GM18502 (cell line): ENCODE measurements around the gene FEV.
A peak's percentile ranks its signal among the peaks of the same experiment; 100 is the strongest.

Experiments
- ATAC-seq: cut with Tn5 transposase; IDR thresholded peaks from one replicate; pipeline ENCODE4 v1.9.1; 2021; ENCODE audit warnings: mild to moderate bottlenecking; ENCODE audit not compliant: unreplicated experiment, poor library complexity

The FEV gene

DNA sequence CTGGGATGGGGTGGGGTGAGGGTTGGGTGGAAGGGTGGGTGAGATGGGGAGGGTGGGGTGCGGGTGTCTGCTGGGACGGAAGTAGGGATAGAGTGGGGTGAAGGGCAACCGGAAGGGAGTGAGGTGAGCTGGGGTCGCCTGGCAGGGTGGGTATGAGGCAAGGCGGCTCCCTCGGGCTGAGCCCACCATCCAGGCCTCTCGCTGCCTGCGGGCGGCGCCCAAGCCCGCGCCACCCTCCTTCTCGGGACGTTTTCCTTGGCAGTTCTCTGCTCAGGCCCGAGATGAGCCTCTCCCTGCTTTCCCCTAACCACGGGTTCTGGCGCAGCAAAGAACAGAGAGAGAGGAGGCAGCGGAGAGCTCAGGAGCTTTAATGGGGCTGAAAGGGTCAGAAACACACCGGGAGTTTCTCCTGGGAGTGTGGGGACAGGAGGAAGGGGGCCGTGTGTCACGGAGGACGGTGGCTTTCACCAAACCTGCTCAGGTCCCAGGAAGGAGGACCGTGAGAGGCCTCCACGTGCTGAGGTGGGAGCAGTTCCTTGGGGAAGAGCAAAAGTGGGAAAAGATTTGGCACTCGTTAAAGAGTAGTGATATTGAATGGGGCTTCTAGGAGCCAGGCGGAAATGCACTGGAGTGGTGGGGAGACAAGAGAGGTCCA, 4.1 kb downstream of the FEV start:
- no peak for ATAC-seq

DNA sequence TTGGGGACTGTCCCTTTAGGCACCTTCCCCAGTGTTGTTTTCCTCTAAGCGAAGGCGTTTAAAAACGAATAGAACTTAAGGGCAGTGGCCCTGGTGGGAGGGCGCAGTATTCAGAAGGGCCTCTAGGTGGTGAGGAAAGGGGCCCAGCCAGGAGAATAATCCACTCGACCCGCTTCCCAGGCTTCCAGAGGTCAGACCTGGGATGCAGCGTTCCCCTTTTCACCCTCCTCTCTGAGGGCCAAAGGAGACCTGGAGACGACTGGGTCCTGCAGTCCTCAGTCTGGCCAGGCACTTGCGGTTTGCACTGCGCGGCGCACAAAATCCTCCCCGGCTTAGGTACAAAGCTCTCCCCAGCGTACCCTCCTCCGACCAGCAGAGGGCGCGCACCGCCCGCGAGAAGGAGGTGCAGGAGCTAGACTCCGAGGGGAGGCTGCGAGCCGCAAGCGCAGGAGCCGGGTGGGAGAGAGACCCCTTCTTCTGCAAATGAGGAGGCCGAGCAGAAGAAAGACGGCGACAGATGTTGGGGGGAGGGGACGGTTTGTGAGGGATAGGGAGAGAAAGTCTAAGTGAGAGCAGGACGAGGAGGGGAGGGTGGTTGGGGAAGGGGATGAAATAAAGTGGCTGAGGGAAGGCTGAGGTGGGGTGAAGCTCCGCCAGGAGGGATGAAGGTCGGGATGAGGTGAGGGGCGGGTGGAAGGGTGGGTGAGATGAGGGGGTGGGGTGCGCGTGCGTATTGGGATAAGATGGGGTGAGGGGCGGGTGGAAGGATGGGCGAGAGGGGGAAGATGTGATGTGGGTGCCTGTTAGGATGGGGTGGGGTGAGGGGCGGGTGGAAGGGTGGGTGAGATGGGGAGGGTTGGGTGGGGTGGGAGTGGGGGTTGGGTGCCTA, 4.9 kb downstream of the FEV start:
- ATAC-seq = peak; percentile 94

DNA sequence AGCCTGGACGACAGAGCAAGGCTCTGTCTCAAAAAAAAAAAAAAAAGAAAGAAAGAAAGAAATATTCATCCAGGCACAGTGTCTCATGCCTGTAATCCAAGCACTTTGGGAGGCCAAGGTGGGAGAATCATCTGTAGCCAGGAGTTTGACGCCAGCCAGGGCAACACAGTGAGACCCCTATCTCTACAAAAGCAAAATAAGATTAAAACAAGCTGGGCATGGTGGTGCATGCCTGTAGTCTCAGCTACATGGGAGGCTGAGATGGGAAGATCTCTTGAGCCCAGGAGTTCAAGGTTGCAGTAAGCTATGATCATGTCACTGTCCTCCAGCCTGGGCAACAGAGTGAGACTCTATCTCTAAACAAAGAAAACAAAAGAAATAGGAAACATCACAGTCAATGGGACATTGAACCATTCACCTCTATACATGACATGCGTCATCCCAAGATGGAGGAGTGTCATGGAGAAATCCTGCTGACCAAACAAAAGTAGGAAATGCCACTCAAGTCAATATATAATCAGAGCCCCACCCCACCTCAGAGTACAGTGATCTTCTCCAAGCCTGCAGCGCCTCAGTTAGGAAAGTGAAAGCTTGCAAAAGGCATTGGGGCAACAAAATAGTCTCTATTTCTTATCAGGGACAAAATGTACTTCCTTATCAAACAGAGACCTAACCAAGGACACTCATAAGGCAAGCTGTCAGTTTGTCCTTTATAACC, 9.8 kb downstream of the FEV start:
- no peak for ATAC-seq

DNA sequence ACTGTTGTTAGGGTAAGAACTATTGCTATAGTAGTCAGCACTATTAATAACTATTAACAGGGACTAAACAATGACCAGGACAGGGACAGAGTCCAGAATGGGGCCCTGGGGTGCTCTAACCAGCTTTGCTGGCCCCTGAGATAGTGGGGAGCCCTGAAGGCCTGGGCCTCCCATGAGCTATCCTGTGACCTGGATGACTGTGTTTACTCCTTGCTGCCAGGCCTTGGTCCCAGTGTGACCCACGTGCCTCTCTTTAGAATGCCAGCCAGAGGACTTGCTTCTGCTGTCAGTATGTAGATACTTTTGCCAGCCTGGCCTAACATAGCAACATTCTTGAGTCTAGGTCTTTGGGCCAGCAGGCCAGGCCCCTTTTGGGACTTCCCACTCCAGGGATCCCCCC, 14.1 kb downstream of the FEV start:
- no peak for ATAC-seq

DNA sequence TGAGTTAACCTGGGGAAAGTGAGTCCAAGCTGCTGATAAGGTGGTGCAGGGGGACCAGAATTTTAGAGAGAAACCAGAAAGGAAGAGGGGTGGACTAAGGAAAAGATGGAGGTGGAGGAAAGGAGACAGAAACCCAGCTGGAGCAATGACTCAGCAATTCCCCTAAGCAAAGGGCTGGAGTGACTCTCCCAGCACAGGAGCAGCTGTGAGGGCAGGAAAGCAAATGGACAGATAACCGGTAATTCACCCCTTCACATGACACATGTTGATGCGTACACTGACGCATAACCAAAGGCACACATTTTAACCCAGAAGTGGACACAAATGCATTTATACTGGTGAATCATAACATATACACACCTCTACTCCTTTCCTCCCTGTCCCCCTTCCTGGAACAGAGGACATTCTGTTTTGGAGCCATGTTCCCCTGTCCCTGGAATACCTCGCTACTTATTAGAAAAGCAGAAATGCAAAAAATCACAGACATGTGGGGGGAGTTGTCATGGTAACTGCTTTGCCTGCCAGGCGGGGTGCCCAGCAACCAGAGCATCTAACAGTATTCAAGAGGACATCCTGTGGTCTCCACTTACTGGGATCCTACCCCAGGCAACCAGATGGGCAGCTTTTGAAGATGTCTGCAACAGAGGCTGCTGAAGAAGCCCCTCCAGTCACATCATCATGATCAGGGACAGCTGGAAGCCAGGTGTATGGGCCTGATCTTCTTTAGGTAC, 20.8 kb downstream of the FEV start:
- ATAC-seq = no peak

DNA sequence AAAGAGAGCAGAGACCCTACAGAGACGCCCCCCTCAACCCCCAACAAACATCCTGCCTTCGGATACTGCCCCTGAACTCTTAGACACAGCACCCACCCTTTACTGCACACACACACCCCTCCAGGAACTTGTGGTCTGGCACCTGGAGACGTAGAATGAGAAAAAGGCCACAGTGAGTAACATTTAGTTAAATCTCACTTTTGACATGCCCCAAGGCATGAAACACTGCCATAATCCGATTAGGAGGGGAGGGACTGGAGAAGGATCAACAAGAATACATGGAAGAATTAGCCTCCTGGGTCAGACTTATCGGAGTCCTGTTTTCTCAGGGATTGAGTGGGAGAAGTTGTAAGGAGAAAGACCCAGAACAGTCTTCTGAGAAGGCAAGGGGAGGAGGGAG, 21.4 kb downstream of the FEV start:
- ATAC-seq = no peak

DNA sequence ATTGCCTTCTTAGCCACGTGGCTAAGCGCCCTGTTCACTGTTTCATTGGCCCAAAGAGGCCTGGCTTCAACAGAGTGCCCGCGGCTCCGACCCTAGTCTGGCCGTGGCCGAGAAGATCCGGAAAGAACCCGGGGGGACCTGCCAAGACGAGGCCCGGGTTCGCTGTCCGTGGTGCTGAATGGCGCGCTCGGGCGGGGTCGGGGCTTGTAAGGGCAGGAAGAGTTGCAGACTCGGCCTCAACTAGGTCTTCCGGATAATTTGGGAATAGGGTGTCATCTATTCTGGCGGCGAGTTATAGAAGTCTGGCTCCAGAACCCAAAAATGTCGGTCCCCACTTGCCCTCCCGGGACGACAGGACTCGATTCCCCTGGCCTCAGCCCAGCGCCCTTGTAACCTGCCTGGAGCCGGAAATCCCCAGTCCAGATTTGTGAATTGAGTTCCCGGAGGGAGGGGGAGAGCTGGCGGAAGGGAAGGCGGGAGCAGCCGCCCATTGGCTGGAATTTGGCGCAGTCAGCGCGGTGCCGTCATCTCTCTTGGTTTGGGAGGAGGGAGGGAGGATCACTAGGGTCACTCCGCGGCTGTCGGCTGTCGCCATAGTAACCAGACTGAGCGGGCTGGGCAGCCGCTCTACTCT, 22.0 kb downstream of the FEV start:
- no peak for ATAC-seq

DNA sequence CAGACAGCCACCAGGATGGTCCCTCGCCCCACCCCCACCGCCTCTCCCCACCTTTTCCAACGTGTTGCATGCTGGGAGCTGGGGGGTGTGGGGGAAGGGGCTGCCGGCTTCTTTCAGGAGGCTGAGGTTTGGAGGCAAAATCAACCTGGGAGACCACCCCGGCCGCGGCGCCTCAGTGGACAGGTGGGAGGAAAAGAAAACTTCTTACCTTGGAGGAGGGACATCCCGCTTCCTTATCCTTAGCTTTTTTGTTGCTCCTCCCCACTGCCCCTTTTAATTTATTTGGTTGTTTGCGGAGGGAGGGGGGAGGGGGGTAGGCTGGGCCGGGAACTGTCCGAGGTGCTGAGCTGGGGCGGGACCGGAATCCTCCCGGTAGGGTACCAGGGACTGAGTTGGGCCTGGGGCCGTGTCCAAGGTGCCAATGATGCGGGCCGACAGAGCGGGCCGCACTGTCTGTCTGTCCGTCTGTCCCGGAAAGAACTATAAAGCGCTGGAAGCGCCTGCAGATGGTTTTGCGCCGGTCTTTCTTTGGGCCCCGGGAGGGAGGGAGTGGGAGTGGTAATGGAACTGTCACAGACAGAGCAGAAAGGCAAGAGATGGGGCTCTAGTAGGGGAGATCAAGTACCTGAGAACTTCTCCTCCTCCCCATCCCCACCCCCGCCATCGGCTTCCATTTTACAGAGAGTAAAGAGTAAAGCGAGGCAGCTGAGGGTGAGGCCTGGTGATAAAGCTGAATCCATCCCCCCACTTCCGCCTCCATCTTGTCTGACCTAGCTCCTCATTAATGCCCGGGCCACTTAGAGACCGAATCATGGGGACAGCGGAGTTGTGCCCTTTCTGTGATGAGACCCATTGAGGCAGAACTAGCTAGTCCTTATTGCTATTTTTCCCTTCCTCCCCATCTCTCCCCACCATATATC, 23.1 kb downstream of the FEV start:
- no peak for ATAC-seq

DNA sequence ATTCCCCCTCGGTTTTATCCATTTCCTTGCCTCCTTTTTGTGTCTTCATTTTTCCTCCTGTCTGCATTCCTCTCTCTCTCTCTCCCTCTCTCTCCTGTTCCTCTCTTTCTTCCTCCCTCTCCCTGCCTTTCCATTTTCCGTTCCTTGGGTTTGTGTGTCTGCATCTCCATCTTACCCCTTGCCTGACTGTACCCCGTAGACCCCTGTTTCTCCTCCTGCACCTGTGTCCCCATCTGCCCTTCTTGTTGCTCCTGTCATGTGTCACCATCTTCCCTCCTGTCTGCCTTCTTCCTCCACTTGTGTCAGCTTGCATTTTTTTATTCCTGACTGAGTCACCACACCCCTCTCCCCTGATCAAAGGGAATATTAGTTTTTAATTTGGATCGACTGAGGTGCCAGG, 23.8 kb downstream of the FEV start:
- no peak for ATAC-seq

DNA sequence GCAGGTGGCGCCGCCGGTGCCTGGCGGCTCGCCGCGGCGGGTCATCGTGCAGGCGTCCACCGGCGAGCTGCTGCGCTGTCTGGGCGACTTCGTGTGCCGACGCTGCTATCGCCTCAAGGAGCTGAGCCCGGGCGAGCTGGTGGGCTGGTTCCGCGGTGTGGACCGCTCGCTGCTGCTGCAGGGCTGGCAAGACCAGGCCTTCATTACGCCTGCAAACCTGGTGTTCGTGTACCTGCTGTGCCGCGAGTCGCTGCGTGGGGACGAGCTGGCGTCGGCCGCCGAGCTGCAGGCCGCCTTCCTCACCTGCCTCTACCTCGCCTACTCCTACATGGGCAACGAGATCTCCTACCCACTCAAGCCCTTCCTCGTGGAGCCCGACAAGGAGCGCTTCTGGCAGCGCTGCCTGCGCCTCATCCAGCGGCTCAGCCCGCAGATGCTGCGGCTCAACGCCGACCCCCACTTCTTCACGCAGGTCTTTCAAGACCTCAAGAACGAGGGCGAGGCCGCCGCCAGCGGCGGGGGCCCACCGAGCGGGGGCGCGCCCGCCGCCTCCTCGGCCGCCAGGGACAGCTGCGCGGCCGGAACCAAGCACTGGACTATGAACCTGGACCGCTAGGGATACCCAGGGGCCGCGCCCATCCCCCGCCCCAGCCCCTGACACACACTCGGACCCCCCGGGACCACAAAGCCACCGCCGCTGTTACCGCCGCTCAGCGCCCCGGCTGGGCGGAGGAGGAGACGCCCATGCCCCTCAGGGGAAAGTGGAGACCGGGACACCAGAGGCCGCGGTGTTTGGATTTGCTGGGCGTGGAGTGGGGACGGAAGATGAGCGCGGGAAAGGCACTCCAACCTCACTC, 24.4 kb downstream of the FEV start:
- ATAC-seq = no peak

DNA sequence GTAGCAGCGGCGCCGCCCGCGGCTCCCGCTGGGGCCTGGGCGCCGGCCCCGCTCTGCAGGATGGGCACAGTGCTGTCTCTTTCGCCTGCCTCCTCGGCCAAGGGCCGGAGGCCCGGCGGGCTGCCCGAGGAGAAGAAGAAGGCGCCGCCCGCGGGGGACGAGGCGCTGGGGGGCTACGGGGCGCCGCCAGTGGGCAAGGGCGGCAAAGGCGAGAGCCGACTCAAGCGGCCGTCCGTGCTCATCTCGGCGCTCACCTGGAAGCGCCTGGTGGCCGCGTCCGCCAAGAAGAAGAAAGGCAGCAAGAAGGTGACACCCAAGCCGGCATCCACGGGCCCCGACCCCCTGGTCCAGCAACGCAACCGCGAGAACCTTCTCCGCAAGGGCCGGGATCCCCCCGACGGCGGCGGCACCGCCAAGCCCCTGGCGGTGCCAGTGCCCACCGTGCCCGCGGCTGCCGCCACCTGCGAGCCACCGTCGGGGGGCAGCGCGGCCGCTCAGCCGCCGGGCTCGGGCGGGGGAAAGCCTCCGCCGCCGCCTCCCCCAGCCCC, 25.1 kb downstream of the FEV start:
- ATAC-seq = no peak

DNA sequence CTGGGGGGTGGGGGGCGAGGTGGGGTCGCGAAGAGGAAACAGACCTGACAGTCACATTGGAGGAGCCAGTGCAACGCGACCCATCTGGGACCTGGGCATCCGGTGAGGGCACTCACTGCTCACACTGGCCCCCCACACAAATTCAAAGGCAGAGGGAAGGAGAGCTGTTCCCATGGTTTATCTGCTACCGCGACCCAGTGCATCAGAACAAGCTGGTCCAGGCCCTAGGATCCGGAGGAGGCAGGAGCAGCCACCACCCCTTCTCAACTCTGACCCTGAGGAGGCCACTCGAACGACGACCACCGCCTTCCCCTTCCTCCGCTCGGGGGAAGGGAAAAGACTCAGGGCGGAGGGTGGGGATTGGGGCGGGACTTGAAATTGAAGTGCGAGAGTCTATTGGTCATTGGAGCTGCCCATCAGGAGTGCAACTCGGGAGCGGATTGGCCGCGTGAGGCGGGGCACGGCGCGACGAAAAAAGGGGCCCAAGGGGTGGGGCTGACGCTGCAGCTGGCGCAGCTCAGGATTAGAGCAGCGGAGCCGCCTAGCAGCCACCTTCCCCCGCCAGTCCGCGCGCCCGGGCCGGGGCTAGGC, 25.7 kb downstream of the FEV start, which contains the start of gene CDK5R2:
CDK5R2 (plus strand) TSS at position 526 of the 591 bp plus-strand sequence. CDS start 155 bp downstream, outside the sequence.
- ATAC-seq = peak; percentile 98

DNA sequence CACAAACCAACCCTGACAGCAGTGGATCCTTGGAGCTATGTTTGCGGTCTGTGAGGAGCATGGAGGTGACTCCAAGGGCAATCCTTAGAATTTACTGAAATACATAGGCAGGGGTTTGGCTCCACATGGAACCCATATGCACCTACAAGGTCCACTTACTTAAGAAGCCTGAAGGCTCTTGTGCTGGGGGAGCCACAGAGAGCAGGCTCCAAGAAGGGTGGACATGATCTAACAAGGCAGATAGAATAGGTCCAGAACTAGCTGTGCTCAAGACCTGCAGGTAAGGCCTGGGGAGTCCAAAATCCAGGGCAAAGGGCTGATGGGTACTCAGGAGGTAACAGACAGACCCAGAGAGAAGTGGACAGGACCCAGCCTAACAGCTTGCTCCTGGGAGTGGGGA, 26.7 kb downstream of the FEV start:
- no peak for ATAC-seq

DNA sequence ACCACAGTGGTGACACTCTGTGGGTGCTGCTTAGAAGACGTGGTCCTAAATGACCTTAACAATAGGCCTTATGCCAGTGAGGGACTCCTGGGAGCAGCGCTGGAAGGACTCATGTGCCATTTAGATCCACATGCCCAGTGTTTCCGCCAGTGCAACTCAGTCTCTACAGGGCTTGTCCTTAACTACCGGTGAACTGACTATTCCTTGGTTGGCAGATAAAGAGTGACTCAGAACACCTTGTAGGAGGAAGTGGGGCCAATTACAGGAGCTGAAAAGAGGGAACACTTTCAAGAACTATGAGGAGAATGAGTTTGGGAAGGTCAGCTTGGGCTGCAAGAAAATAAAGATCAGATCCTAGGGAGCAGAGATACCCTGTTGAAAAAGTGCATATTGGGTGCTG, 27.3 kb downstream of the FEV start:
- ATAC-seq = no peak

DNA sequence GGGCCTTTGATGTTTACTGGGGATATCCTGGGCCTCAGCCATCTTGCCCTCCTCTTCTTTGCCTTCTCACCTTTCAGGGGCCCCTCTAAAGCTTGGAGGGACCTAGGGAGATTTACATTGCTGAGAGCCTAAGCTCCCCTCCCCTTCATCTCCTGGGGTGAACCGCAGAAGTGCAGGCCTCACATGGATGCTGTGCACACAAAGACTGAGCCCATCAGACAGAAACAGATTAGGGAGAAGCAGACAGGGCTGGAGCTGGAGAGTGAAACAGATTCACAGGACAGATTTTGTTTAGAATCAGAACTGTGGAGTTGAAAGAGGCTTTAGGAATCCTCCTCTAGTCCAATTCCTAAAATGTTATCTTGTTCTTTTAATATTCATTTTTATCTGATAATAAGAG, 28.9 kb downstream of the FEV start:
- ATAC-seq = no peak

DNA sequence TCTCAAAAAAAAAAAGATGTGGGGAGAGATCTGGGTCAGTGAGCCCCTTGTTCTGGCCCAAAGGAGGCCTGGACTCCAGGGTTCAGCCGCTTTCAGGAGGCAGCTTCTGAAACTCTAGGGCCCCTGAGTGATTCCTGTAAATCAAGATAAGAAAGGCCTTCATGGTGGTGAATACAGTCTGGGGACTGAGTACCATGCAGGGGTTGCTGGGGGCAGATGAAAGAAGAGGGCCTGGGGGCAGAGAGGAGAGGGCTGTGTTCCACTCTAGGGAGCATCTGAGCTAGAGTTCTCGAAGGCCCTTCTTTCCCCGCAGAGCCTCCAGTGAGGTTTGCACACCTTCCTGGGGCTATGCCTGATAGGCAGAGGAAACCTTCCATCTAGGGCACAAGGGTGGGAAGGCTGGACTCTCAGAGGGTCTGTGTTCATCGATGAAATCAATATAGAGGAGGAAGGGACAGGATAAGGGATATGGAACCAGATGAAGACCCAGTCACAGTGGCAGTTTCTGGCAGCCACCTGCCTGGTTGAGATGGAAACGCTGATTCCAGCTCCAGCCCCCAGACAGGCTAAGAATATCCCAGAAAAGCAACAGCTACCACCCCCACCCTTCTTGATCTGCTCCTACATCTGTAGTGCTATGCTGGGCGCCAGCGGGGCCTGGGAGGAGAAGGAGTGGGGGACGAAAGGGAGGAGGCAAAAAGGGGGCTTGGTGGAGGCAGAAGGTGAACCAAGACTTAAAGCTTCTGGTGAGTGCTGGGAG, 30.3 kb downstream of the FEV start:
- no peak for ATAC-seq
